Suprapubic skin (tissue), 3 donors: ENCODE results near the gene CNTN1.

Experiments
- CTCF ChIP-seq, 2 donors: fragments of 200-600 bp in 1 of 2; fragments of 450-650 bp in 1 of 2; sonication (generic) in 1 of 2; IDR thresholded peaks; one replicate each; pipeline ENCODE4 v1.5.1; 2016 to 2019; ENCODE audit warnings: antibody characterized with exemption in 2 of 2, mild to moderate bottlenecking in 1 of 2, moderate library complexity in 1 of 2
- EP300 ChIP-seq: sonication (generic); formaldehyde crosslinking; IDR thresholded peaks from one replicate; pipeline ENCODE4 v1.6.1; 2017; ENCODE audit warnings: antibody characterized with exemption

GRCh38 chr12:40733871-40734270 is 41.6 kb downstream of the CNTN1 start:
- TF ChIP-seq CTCF (IDR thresholded peaks at IDR 0.05) (no peak), EP300 (no peak)
